CD8-positive, alpha-beta memory T cell (primary cell): ENCODE measurements around the gene BANF2. TPM values are rescaled to one million over a fixed set of nuclear protein-coding genes. Genes with fewer than 3 reads are reported as not detected.
A peak's percentile ranks its signal among the peaks of the same experiment; 100 is the strongest.

Experiments used
- CTCF ChIA-PET: fragments of 350-600 bp; sonication (Branson Sonifier 250); formaldehyde crosslinking; loops from one replicate; lab custom pipeline; 2021; ENCODE audit warnings: antibody characterized with exemption; lab: Charles Lee
- POLR2A ChIA-PET: fragments of 350-600 bp; sonication (Branson Sonifier 250); formaldehyde crosslinking; loops from one replicate; lab custom pipeline; 2021; ENCODE audit warnings: antibody characterized with exemption; lab: Charles Lee
- DNase-seq, 5 donors: peaks; one replicate each; pipeline versions ENCODE4 v3.0.0 to v3.0.0-alpha.2; 2020 to 2022; ENCODE audit warnings: mixed read lengths in 1 of 5
- H3K27ac ChIP-seq: one replicate; pipeline ENCODE4 v1.7.0; 2013; ENCODE audit warnings: low read depth, mild to moderate bottlenecking, low read length, moderate library complexity
- H3K27me3 ChIP-seq: 2 replicates; pipeline ENCODE4 v1.7.0; 2013; ENCODE audit warnings: low read length, mild to moderate bottlenecking; ENCODE audit not compliant: insufficient read depth, poor library complexity, severe bottlenecking
- H3K36me3 ChIP-seq: 2 replicates; pipeline ENCODE4 v1.7.0; 2013; ENCODE audit warnings: mild to moderate bottlenecking, low read length, moderate library complexity; ENCODE audit not compliant: insufficient read depth
- H3K4me1 ChIP-seq: 2 replicates; pipeline ENCODE4 v1.7.0; 2013; ENCODE audit warnings: mild to moderate bottlenecking, low read length, moderate library complexity; ENCODE audit not compliant: insufficient read depth
- H3K4me3 ChIP-seq: 2 replicates; pipeline ENCODE4 v1.7.0; 2013; ENCODE audit warnings: mild to moderate bottlenecking, low read length
- H3K9me3 ChIP-seq: 2 replicates; pipeline ENCODE4 v1.7.0; 2013; ENCODE audit warnings: mild to moderate bottlenecking, low read length
- H3K27ac Mint-ChIP-seq, 8 donors: one replicate each; pipeline ENCODE4 v1.8.0; 2020 to 2021; ENCODE audit warnings: mixed read lengths in 8 of 8, mild to moderate bottlenecking in 6 of 8, inconsistent platforms in 3 of 8, moderate library complexity in 3 of 8
- H3K27me3 Mint-ChIP-seq, 2 donors: one replicate each; pipeline ENCODE4 v1.8.0; 2020 to 2021; ENCODE audit warnings: mixed read lengths in 2 of 2, mild to moderate bottlenecking in 1 of 2, moderate library complexity in 1 of 2
- H3K36me3 Mint-ChIP-seq, 3 donors: one replicate each; pipeline ENCODE4 v1.8.0; 2020 to 2021; ENCODE audit warnings: mixed read lengths in 3 of 3, inconsistent platforms in 1 of 3, mild to moderate bottlenecking in 1 of 3
- H3K4me1 Mint-ChIP-seq, 3 donors: one replicate each; pipeline ENCODE4 v1.8.0; 2020 to 2021; ENCODE audit warnings: mixed read lengths in 3 of 3, inconsistent platforms in 1 of 3, mild to moderate bottlenecking in 1 of 3
- H3K4me3 Mint-ChIP-seq, 7 donors: one replicate each; pipeline ENCODE4 v1.8.0; 2020 to 2021; ENCODE audit warnings: mixed read lengths in 7 of 7, mild to moderate bottlenecking in 6 of 7, moderate library complexity in 4 of 7, inconsistent platforms in 2 of 7
- H3K9me3 Mint-ChIP-seq, 5 donors: one replicate each; pipeline ENCODE4 v1.8.0; 2020 to 2022; ENCODE audit warnings: mixed read lengths in 5 of 5, mild to moderate bottlenecking in 3 of 5, moderate library complexity in 2 of 5, inconsistent platforms in 1 of 5
- polyA plus RNA-seq: library from polyadenylated mRNA; unstranded; fragments of 300-500 nt; fragmentation: Illumina TruSeq; gene quantifications from one replicate; pipeline ENCODE4 v1.2.3, GENCODE V29; 2021
- total RNA-seq, 2 experiments: library from RNA; stranded (reverse); gene quantifications; one replicate each; pipeline ENCODE4 v1.2.3, GENCODE V29; 2021

The BANF2 gene
- total and polyA plus RNA-seq, 3 experiments from 2014 or later, result not detected

DNA sequence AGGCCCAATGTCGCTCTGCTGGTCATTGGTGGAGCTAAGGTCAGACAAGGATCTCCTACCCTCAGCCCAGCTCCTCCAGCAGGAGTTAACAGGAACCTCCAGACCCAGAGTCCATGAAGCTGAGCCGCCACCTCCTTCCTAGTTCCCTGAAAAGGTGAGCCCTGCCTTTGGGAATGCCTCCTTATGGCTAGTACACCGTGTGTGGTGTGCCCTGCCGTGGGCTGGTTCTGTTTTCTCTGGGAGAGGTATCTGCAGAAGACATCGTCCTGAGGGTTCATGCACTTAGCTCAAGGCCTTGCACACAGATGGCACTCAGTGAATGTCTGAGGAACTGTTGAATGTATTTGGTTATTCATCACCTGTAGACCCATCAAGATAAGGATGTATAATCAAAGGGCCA is 15.3 kb downstream of the BANF2 start:
- H3K4me1 ChIP-seq, result no peaks in the 10 kb centered on the region
- no peak overlapping the region for H3K27ac ChIP-seq
- Mint-ChIP-seq H3K27ac (no peak overlapping the region), H3K4me1 (no peaks in the 10 kb centered on the region), H3K4me3 (no peak overlapping the region), H3K27me3 (peaks cover 3 to 20% of the 10 kb centered on the region in 2 donors), H3K9me3 (no peaks in the 10 kb centered on the region), H3K36me3 (no peaks in the 10 kb centered on the region)
- POLR2A ChIA-PET, result no interaction called here
- H3K9me3 ChIP-seq, result no peaks in the 10 kb centered on the region
- H3K4me3 ChIP-seq, result no peak overlapping the region
- no peaks in the 10 kb centered on the region for H3K27me3 ChIP-seq
- CTCF ChIA-PET, result no interaction called here
- H3K36me3 ChIP-seq, result no peaks in the 10 kb centered on the region
- no peak for DNase-seq

DNA sequence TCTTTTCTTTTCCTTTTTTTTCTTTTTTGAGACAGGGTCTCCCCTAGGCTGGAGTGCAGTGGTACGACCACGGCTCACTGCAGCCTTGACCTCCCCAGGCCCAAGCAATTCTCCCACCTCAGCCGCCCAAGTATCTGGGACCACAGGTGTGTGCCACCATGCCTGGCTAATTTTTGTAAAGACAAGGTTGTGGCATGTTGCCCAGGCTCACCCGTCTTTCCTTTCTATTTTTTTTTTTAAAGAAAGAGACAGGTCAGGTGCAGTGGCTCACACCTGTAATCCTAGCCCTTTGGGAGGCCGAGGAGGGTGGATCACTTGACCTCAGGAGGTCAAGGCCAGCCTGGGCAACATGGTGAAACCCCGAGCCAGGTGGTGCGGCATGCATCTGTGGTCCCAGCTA is 16.6 kb downstream of the BANF2 start:
- H3K27me3 Mint-ChIP-seq, result peaks cover 3 to 17% of the 10 kb centered on the region in 2 donors

DNA sequence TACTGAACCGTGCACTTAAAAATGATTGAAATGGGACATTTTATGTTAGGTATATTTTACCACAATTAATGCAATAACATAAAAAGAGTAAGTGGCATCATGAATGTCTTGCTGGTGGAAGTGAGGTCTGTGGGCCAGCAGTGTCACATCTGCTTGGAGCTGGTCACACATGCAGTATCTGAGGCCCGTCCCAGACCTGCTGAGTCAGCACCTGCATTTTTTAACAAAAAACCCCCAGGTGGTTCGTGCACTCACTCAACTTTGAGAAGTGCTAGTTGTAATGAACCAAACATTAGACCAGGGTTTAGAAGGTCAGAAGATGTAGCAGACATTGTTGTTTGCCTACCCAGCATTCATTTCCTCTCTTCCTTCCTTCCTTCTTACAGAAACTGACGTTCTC is 21.0 kb downstream of the BANF2 start:
- no peaks in the 10 kb centered on the region for H3K36me3 Mint-ChIP-seq
- H3K4me3 Mint-ChIP-seq, result no peak overlapping the region
- H3K27me3 Mint-ChIP-seq, result peaks cover 7 to 29% of the 10 kb centered on the region in 2 donors
- POLR2A ChIA-PET, result no interaction called here
- Histone ChIP-seq H3K9me3 (no peaks in the 10 kb centered on the region), H3K4me1 (no peaks in the 10 kb centered on the region), H3K27ac (no peak overlapping the region), H3K27me3 (no peaks in the 10 kb centered on the region), H3K4me3 (no peak overlapping the region), H3K36me3 (no peaks in the 10 kb centered on the region)
- CTCF ChIA-PET, result no interaction called here
- DNase-seq, result no peak
- H3K9me3 Mint-ChIP-seq, result no peaks in the 10 kb centered on the region
- no peaks in the 10 kb centered on the region for H3K4me1 Mint-ChIP-seq
- H3K27ac Mint-ChIP-seq, result no peak overlapping the region

More for the DNA sequence above, 16.6 kb downstream of the BANF2 start:
- H3K36me3 Mint-ChIP-seq, result no peaks in the 10 kb centered on the region
- no peaks in the 10 kb centered on the region for H3K4me1 Mint-ChIP-seq
- H3K27ac Mint-ChIP-seq, result no peak overlapping the region
- no peak overlapping the region for H3K4me3 Mint-ChIP-seq
- H3K36me3 ChIP-seq, result no peaks in the 10 kb centered on the region
- no peaks in the 10 kb centered on the region for H3K4me1 ChIP-seq
- DNase-seq, result no peak
- no peaks in the 10 kb centered on the region for H3K27me3 ChIP-seq
- no peaks in the 10 kb centered on the region for H3K9me3 ChIP-seq
- CTCF ChIA-PET, result no interaction called here
- H3K27ac ChIP-seq, result no peak overlapping the region
- H3K9me3 Mint-ChIP-seq, result no peaks in the 10 kb centered on the region
- POLR2A ChIA-PET, result no interaction called here
- no peak overlapping the region for H3K4me3 ChIP-seq

DNA sequence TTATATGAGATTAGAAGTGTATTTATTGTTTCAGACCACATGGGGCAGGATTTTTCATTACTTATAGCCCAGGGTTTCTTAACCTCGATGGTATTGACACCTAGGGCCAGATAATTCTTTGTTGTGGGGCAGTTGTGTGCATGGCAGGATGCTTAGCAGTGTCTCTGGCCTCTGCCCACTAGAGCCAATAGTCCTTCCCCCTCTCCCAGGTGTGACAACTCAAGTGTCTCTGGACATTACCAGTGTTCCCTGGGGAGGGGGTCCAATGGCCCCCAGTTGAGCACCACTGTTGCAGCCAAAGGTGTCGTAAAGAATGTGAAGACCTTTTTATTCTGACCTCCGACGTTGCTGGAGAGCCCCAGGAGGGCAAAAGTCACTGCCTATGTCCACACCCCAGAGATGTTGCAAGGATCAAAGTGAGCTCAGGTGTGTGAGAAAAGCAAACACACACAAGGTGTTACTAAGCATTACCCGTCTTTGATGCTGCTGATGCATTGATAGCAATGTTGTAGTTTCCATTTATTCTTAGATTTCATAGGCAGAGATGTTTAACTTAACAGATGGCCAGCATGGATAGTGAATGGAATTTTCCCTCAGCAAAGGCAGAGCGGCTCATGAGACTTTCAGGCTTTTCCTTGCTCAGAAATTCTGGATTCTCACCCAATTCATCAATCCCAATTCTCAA is 22.2 kb downstream of the BANF2 start:
- H3K27ac ChIP-seq, result no peak overlapping the region
- peaks cover 7 to 28% of the 10 kb centered on the region in 2 donors for H3K27me3 Mint-ChIP-seq
- no peaks in the 10 kb centered on the region for H3K4me1 Mint-ChIP-seq
- H3K27me3 ChIP-seq, result no peaks in the 10 kb centered on the region
- H3K9me3 ChIP-seq, result no peaks in the 10 kb centered on the region
- CTCF ChIA-PET, result no interaction called here
- no peak overlapping the region for H3K27ac Mint-ChIP-seq
- no peak for DNase-seq
- H3K4me3 Mint-ChIP-seq, result no peak overlapping the region
- H3K9me3 Mint-ChIP-seq, result no peaks in the 10 kb centered on the region
- H3K36me3 Mint-ChIP-seq, result no peaks in the 10 kb centered on the region
- no peaks in the 10 kb centered on the region for H3K36me3 ChIP-seq
- POLR2A ChIA-PET, result no interaction called here
- H3K4me3 ChIP-seq, result no peak overlapping the region
- no peaks in the 10 kb centered on the region for H3K4me1 ChIP-seq

DNA sequence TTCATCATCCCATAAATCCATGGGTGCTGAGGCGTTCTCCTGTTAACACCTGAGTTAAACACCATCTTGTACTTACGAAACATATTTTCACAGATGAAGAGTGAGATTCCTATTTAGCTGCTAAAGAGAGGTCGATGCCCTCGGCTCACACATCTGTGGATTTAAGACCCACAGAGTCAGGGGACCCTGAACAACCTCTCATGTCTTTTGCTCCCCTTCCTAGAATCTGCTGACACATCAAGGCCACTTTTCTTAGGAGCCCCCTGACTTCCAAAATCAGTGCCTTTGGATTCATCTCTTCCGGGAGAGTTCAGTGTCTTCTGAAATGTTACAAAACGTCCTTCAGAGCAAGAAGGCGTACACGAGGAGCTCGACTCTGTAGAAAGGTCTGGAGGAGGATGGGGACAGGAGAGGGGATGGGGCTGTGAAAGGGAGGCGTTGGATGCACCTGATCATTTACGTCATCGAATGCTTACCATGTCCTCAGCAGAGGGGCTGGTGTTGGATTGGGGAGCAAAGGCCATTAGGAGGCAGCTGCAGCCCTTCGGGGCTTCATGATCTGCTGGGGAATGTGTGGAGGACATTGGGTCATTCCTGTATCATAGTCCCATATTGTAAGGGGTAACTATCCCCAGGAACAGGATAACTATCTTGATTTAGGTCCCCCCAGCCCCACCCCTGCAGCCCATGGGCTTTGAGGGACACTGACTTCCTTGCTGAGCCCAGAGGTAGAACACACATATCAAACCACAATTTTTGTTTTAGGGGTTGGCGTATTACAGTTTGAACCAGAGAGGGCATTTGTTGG is 22.9 kb downstream of the BANF2 start:
- ChIA-PET CTCF (no interaction called here), POLR2A (no interaction called here)
- Mint-ChIP-seq H3K27me3 (peaks cover 7 to 24% of the 10 kb centered on the region in 2 donors), H3K4me3 (no peak overlapping the region), H3K27ac (peak overlapping the region in 1 of 8 donors; percentile 43), H3K36me3 (no peaks in the 10 kb centered on the region), H3K9me3 (no peaks in the 10 kb centered on the region), H3K4me1 (no peaks in the 10 kb centered on the region)
- Histone ChIP-seq H3K36me3 (no peaks in the 10 kb centered on the region), H3K4me3 (no peak overlapping the region), H3K27ac (no peak overlapping the region), H3K9me3 (no peaks in the 10 kb centered on the region), H3K27me3 (no peaks in the 10 kb centered on the region), H3K4me1 (no peaks in the 10 kb centered on the region)
- no peak for DNase-seq

DNA sequence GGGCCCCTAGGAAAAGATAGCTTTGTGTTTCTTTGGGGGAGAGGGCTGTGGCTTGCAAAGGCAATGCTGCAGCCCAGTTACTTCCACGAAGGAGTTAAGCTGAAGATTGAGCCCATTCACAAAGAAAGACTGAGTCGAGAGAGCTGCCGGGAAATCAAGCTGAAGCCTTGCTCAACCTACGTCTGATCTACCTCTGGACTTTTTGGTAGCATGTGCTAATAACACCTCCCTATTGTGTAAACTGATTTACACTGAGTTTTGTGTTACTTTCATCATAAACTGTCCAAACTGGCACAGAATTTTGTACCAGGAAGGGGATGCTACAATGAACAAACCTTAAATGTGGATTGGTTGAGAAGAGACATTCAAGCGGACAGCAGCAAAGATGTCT is 23.5 kb downstream of the BANF2 start:
- Histone ChIP-seq H3K4me1 (no peaks in the 10 kb centered on the region), H3K4me3 (no peak overlapping the region), H3K27ac (no peak overlapping the region), H3K9me3 (no peaks in the 10 kb centered on the region), H3K27me3 (no peaks in the 10 kb centered on the region), H3K36me3 (no peaks in the 10 kb centered on the region)
- no peak for DNase-seq
- no peaks in the 10 kb centered on the region for H3K9me3 Mint-ChIP-seq
- no peak overlapping the region for H3K4me3 Mint-ChIP-seq
- no peaks in the 10 kb centered on the region for H3K4me1 Mint-ChIP-seq
- POLR2A ChIA-PET, result no interaction called here
- H3K27ac Mint-ChIP-seq, result peak overlapping the region in 1 of 8 donors; percentile 21
- H3K36me3 Mint-ChIP-seq, result no peaks in the 10 kb centered on the region
- H3K27me3 Mint-ChIP-seq, result peaks cover 9 to 25% of the 10 kb centered on the region in 2 donors
- CTCF ChIA-PET, result no interaction called here

DNA sequence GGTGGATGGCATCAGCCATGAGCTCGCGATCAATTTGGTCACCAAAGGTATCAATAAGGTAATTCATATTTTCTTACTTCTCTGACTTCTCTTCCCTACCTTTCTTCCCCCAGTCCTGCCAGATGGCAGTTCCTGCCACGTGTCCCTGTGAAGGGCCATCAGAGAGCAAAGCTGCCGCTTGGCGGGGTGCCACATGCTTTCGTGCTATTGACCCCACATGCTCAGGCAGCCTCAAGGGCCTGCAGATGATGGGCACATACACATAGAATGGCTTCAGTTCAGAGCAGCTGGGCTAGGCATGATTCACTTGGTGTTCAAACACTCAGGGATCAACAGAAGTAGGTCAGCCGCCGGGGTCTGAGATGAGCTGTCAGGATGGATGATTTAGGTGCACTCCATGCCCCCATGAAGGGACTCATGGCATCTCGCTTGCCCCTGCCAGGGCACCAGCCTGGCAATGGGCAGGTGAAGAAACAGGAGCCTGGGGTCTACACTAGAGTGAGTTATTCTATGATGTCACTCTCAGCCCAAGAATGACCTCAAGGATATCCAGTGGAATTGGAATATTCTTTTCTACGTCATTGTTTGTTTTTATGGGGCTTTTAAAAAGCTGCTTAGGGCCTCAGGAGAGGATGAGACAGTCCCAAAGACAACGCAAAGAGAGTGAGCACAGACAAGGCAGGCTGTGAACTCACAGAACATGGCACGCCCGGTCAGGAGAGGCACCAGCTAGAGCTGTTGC is 25.5 kb downstream of the BANF2 start:
- Histone ChIP-seq H3K27me3 (no peaks in the 10 kb centered on the region), H3K27ac (no peak overlapping the region), H3K9me3 (no peaks in the 10 kb centered on the region), H3K4me3 (no peak overlapping the region), H3K36me3 (no peaks in the 10 kb centered on the region), H3K4me1 (no peaks in the 10 kb centered on the region)
- H3K4me1 Mint-ChIP-seq, result no peaks in the 10 kb centered on the region
- no peak for DNase-seq
- H3K9me3 Mint-ChIP-seq, result no peaks in the 10 kb centered on the region
- no peaks in the 10 kb centered on the region for H3K36me3 Mint-ChIP-seq
- ChIA-PET CTCF (no interaction called here), POLR2A (no interaction called here)
- H3K4me3 Mint-ChIP-seq, result no peak overlapping the region
- H3K27ac Mint-ChIP-seq, result no peak overlapping the region
- peaks cover 15 to 35% of the 10 kb centered on the region in 2 donors for H3K27me3 Mint-ChIP-seq

DNA sequence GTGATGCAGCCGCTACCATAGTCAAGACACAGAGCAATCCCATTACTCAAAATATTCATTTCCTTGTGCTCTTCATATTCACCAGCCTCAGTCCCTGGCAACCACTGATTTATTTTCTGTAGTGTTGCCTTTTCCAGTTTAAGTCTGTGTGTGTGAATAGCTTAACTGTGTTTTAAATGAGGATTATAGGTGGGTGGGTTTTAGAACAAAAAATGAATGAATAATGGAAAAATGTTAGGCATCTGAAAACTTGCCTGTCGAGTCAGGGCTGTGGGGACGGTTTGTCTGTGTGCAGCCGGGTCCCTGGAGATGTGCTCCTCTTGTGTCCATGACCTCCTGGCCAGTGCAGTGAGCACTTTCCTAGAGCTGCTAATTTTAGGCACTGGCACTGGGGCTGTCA is 27.1 kb downstream of the BANF2 start:
- no peak overlapping the region for H3K27ac ChIP-seq
- no peaks in the 10 kb centered on the region for H3K36me3 ChIP-seq
- Mint-ChIP-seq H3K4me3 (no peak overlapping the region), H3K9me3 (no peaks in the 10 kb centered on the region), H3K27ac (no peak overlapping the region), H3K36me3 (no peaks in the 10 kb centered on the region), H3K27me3 (peaks cover 15 to 42% of the 10 kb centered on the region in 2 donors), H3K4me1 (no peaks in the 10 kb centered on the region)
- no peaks in the 10 kb centered on the region for H3K9me3 ChIP-seq
- DNase-seq, result no peak
- CTCF ChIA-PET, result no interaction called here
- POLR2A ChIA-PET, result no interaction called here
- H3K4me3 ChIP-seq, result no peak overlapping the region
- H3K27me3 ChIP-seq, result no peaks in the 10 kb centered on the region
- no peaks in the 10 kb centered on the region for H3K4me1 ChIP-seq
